Omental fat pad (tissue), 4 donors: ENCODE data around the gene OPHN1. TPM values are rescaled to one million over a fixed set of nuclear protein-coding genes. Genes with fewer than 3 reads are reported as not detected.
"Not testable (repeated sequence)": the region's sequence is repeated elsewhere in the genome, so short reads cannot be mapped to it uniquely, and the experiment has no call there.

ENCODE experiments used
- ATAC-seq: fragments of 150-250 bp; one replicate; pipeline ENCODE4 v1.9.1; 2016; ENCODE audit warnings: mild to moderate bottlenecking, moderate library complexity; ENCODE audit not compliant: low FRiP score
- DNase-seq: peaks from one replicate; pipeline ENCODE4 v3.0.0-alpha.2; 2019; ENCODE audit warnings: low spot score
- total RNA-seq, 4 donors: library from RNA; depleted of rRNA; stranded (reverse); fragments of >200 nt; gene quantifications; one replicate each; pipeline ENCODE4 v1.1.0, GENCODE V29; 2016
- TF ChIP-seq, protein P1 (sequence below), 3 donors: fragments of 450-650 bp; IDR thresholded peaks; one replicate each; pipeline ENCODE4 v1.5.1; 2016 to 2017; ENCODE audit warnings: antibody characterized with exemption in 3 of 3, mild to moderate bottlenecking in 3 of 3, moderate library complexity in 2 of 3

The OPHN1 gene
- total RNA-seq, 4 donors from 2014 or later, result 5.3 to 24.1 (median 6.6) TPM

DNA sequence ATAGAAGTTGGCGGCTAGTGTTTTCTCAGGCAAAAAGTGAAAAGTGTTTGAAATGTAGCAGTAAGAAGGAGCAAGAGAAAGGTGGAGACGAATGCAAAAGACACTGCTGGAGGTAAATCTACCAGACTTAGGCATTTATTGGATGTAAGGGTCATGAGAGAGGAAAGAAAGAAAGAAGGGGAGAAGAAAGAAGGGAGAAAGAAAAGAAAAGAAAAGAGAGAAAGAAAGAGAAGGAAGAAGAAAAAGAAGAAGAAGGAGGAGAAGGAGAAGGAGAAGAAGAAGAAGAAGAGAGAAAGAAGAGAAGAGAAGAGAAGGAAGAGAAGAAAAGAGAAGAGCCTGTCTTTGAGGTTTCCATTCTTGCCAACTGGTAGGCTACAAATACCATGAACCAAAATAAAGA, 31.2 kb downstream of the OPHN1 start:
- no peak for DNase-seq
- no peak for ATAC-seq
- TF ChIP-seq, protein P1, sequence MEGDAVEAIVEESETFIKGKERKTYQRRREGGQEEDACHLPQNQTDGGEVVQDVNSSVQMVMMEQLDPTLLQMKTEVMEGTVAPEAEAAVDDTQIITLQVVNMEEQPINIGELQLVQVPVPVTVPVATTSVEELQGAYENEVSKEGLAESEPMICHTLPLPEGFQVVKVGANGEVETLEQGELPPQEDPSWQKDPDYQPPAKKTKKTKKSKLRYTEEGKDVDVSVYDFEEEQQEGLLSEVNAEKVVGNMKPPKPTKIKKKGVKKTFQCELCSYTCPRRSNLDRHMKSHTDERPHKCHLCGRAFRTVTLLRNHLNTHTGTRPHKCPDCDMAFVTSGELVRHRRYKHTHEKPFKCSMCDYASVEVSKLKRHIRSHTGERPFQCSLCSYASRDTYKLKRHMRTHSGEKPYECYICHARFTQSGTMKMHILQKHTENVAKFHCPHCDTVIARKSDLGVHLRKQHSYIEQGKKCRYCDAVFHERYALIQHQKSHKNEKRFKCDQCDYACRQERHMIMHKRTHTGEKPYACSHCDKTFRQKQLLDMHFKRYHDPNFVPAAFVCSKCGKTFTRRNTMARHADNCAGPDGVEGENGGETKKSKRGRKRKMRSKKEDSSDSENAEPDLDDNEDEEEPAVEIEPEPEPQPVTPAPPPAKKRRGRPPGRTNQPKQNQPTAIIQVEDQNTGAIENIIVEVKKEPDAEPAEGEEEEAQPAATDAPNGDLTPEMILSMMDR (IDR thresholded peaks at IDR 0.05), result no peak

DNA sequence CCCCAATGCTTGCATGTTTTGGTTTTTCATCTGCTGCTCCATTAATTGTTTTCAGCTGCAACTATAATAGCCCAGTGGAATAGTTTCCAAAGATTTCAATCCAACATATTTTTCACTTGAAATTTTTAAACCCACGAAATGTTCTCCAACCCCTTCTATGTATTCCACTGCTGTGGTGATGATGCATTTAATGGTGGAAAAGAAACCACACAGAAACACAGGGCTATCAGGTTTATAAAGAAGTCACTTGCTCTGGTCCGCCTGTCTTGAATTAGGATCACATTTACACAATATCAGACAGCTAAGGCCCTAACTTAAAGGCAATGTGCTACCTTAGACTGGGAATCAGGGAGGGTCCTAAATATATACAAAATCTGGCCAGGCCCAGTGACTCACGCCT, 35.0 kb downstream of the OPHN1 start:
- TF ChIP-seq, protein P1 (IDR thresholded peaks at IDR 0.05), result no peak
- ATAC-seq (no peak), DNase-seq (no peak)

DNA sequence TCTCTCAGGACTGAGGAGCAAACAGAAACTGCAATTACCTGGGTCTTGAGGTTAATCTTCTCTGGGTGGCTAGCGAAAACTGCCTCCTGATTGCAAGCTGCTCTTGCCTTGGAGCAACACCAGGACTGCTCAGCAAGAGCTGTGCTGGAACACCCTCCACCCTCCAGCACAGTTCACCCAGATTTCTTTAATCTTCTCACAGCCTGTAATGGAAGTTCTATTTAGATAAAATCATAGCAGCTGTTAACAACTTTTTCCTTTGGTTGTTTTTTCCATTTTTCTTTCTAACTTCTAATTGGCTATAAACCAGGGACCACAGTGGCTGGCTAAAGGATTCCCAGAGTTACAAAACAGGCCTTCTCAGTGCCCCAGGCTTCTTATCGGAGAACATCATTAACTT, 36.3 kb downstream of the OPHN1 start:
- ATAC-seq, result no peak
- TF ChIP-seq, protein P1 (IDR thresholded peaks at IDR 0.05), result no peak
- DNase-seq, result no peak

DNA sequence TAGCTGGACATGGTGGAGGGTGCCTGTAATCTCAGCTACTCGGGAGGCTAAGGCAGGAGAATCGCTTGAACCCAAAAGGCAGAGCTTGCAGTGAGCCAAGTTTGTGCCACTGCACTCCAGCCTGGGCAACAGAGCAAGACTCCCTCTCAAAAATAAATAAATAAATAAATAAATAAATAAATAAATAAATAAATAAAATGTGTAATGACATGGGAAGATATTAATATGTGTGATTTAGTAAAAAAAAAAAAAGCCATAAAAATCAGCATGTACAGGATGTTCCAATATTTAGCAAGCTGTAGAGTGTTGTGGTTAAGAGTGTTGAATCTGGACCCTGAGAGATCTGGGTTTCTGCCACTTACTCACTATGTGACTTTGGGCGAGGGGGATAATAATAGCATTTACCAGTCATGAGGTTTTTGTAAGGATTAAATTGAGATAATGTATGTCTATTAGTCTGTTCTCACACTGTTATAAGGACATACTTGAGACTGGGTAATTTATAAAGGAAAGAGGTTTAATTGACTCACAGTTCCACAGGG, 43.8 kb downstream of the OPHN1 start:
- not testable (repeated sequence) for DNase-seq, ATAC-seq

DNA sequence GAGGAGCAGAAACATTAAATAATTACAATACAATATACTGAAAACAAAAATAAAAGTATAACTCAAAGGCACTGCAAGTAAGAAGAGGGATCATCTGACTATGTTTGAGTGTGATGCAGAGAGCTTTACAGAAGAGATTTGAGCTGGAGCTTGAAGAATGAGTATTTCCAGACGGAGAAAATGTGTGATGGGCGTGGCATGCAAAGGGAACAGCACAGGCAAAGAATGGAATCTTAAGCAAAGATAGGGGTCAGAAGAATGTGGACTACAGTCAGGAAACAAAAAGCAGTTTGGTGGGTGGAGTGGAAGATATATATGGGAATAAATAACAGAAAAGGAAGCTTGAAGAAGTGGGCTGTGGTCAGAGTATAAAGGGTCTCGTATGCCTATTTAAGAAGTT, 45.5 kb downstream of the OPHN1 start:
- DNase-seq (no peak), ATAC-seq (no peak)
- TF ChIP-seq, protein P1 (IDR thresholded peaks at IDR 0.05), result no peak

DNA sequence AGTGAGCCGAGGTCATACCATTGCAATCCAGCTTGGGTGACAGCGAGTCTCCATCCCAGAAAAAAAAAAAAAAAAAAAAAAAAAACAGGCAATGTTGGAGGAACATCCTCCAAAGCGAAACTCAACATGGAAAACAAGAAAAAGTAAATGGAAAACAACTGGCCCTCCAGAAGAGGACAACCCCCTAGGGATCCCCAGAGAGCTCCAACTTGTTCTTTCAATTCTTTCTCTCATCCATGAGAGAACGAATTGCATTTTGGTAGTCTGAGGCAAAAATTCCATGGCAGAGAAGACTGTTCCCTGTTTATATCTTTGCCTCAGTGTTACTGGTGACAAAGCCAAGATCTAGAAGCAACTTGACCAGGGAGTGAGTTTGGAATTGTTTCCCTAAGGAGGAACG, 49.8 kb downstream of the OPHN1 start:
- DNase-seq (no peak), ATAC-seq (no peak)
- TF ChIP-seq, protein P1 (IDR thresholded peaks at IDR 0.05), result no peak

DNA sequence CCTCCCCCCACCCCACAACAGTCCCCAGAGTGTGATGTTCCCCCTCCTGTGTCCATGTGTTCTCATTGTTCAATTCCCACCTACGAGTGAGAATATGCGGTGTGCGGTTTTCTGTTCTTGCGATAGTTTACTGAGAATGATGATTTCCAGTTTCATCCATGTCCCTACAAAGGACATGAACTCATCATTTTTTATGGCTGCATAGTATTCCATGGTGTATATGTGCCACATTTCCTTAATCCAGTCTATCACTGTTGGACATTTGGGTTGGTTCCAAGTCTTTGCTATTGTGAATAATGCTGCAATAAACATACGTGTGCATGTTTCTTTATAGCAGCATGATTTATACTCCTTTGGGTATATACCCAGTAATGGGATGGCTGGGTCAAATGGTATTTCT, 55.7 kb downstream of the OPHN1 start:
- not testable (repeated sequence) for DNase-seq, ATAC-seq

DNA sequence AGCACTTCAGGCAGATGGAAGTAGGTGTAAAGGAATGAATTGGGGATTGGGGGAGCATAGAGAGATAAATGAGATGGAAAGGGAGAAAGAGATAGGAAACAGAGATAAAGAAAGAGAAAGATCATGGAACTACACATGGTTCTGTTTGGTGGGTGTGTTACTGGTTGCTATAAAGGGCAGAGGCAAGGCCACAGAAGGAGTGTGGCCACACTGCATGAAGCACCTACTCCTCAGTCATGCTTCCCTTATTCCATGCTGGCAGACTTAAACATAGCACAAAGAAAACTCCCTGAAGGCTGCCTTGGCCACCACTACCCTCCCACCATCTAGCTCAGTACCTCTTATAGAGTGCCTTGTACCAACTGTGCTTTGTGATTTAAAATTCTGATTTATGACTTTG, 56.9 kb downstream of the OPHN1 start:
- ATAC-seq (no peak), DNase-seq (no peak)
- TF ChIP-seq, protein P1 (IDR thresholded peaks at IDR 0.05), result no peak
